Osteoblast (primary cell): ENCODE data around the gene ELK3. TPM values are rescaled to one million over a fixed set of nuclear protein-coding genes. Genes with fewer than 3 reads are reported as not detected.

ENCODE experiments used
- DNase-seq: peaks from one replicate; pipeline ENCODE4 v3.0.0; 2011; ENCODE audit warnings: low spot score, mixed read lengths; ENCODE audit not compliant: insufficient read length; ENCODE audit errors: missing footprints
- H2AFZ ChIP-seq: 2 replicates; pipeline ENCODE4 v1.6.0; 2011; ENCODE audit warnings: mild to moderate bottlenecking, low read length
- H3K27ac ChIP-seq: 2 replicates; pipeline ENCODE4 v1.5.1; 2011; ENCODE audit warnings: mild to moderate bottlenecking, low read depth, low read length, moderate library complexity
- H3K27me3 ChIP-seq: 2 replicates; pipeline ENCODE4 v1.6.0; 2012; ENCODE audit warnings: mild to moderate bottlenecking, control low read depth, inconsistent platforms, low read length, moderate library complexity; ENCODE audit not compliant: insufficient read depth
- H3K36me3 ChIP-seq: 2 replicates; pipeline ENCODE4 v1.5.1; 2011; ENCODE audit warnings: mild to moderate bottlenecking, low read length, control low read depth, moderate library complexity; ENCODE audit not compliant: insufficient read depth
- H3K4me1 ChIP-seq: 2 replicates; pipeline ENCODE4 v1.5.1; 2011; ENCODE audit warnings: mild to moderate bottlenecking, low read length, control low read depth, moderate library complexity; ENCODE audit not compliant: insufficient read depth
- H3K4me2 ChIP-seq: 2 replicates; pipeline ENCODE4 v1.6.0; 2011; ENCODE audit warnings: mild to moderate bottlenecking, low read length; ENCODE audit not compliant: insufficient read depth
- H3K4me3 ChIP-seq: fragments of 200-600 bp; sonication (generic); 3 replicates; pipeline ENCODE4 v1.5.1; 2012; ENCODE audit warnings: mild to moderate bottlenecking, low read length, inconsistent platforms; ENCODE audit not compliant: insufficient read depth
- H3K79me2 ChIP-seq: 2 replicates; pipeline ENCODE4 v1.6.0; 2012; ENCODE audit warnings: mild to moderate bottlenecking, low read length, control low read depth, inconsistent platforms; ENCODE audit not compliant: insufficient read depth
- H3K9me3 ChIP-seq: 2 replicates; pipeline ENCODE4 v1.5.1; 2011; ENCODE audit warnings: low read depth, low read length, control low read depth
- H4K20me1 ChIP-seq: 2 replicates; pipeline ENCODE4 v1.6.0; 2012; ENCODE audit warnings: mild to moderate bottlenecking, low read length, control low read depth; ENCODE audit not compliant: insufficient read depth
- CTCF ChIP-seq: IDR thresholded peaks from 2 replicates; pipeline ENCODE4 v1.5.1; 2011; ENCODE audit warnings: mild to moderate bottlenecking, low read depth, low read length, moderate library complexity; ENCODE audit errors: extremely low read depth
- total RNA-seq: library from RNA; depleted of rRNA; stranded (reverse); fragments of >200 nt; gene quantifications from 2 replicates; pipeline ENCODE4 v1.2.3, GENCODE V29; 2012

ELK3 gene
- total RNA-seq, 1 donor, result 27.5 TPM

- Histone ChIP-seq H3K9me3 (no peaks in the 10 kb centered on the region), H3K4me1 (peaks cover 36% of the 10 kb centered on the region), H3K27ac (peak overlapping the region; percentile 58), H3K36me3 (peaks cover 9% of the 10 kb centered on the region), H3K4me3 (no peak overlapping the region), H3K27me3 (no peaks in the 10 kb centered on the region), H3K4me2 (peak overlapping the region; percentile 29), H4K20me1 (peaks cover 13% of the 10 kb centered on the region), H2AFZ (no peak overlapping the region), H3K79me2 (peaks cover 95% of the 10 kb centered on the region)
- DNase-seq, result no peak
- TF ChIP-seq CTCF, result no peak
Observed at GRCh38 chr12:96212456-96213375, 18.5 kb downstream of the ELK3 start.

- H3K9me3 ChIP-seq, result no peaks in the 10 kb centered on the region
- H3K27ac ChIP-seq, result peak overlapping the region; percentile 58
- no peaks in the 10 kb centered on the region for H3K27me3 ChIP-seq
- no peak overlapping the region for H2AFZ ChIP-seq
- no peak for DNase-seq
- H3K4me2 ChIP-seq, result no peak overlapping the region
- TF ChIP-seq CTCF, result no peak
- peaks cover 94% of the 10 kb centered on the region for H3K79me2 ChIP-seq
- peaks cover 9% of the 10 kb centered on the region for H3K36me3 ChIP-seq
- peaks cover 8% of the 10 kb centered on the region for H4K20me1 ChIP-seq
- H3K4me1 ChIP-seq, result peaks cover 24% of the 10 kb centered on the region
- H3K4me3 ChIP-seq, result no peak overlapping the region
Observed at GRCh38 chr12:96213869-96214268, 19.7 kb downstream of the ELK3 start.

DNA sequence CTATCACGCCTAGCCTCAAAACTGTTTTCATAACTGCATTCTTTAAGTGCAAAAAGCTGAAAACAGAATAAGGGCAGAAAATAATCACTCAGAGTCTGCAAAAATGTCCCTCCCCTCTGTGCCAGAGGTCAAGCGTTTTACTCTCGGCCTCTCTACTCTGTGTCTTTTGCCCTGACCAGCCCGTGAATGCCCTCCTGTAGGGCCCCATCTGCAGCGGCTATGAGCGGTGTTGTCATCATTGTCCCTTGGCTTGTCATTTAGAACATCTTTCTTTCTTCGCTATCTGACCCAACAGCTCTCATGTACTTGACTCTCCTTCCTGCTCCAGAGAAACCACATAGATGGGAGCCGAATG, 21.7 kb downstream of the ELK3 start:
- DNase-seq, result no peak
- Histone ChIP-seq H3K4me3 (no peak overlapping the region), H3K27me3 (no peaks in the 10 kb centered on the region), H3K9me3 (no peaks in the 10 kb centered on the region), H3K27ac (no peak overlapping the region), H3K4me1 (peaks cover 36% of the 10 kb centered on the region), H2AFZ (no peak overlapping the region), H3K36me3 (peaks cover 9% of the 10 kb centered on the region), H4K20me1 (peaks cover 6% of the 10 kb centered on the region), H3K4me2 (no peak overlapping the region), H3K79me2 (peaks cover 84% of the 10 kb centered on the region)
- TF ChIP-seq CTCF, result no peak

GRCh38 chr12:96218989-96219678, 25.0 kb downstream of the ELK3 start:
- Histone ChIP-seq H3K27ac (peak overlapping the region; percentile 99), H4K20me1 (peaks cover 3% of the 10 kb centered on the region), H3K4me1 (peaks cover 28% of the 10 kb centered on the region), H3K4me2 (peak overlapping the region; percentile 76), H2AFZ (peak overlapping the region; percentile 24), H3K36me3 (peaks cover 16% of the 10 kb centered on the region), H3K27me3 (no peaks in the 10 kb centered on the region), H3K4me3 (peak overlapping the region; percentile 20), H3K9me3 (no peaks in the 10 kb centered on the region), H3K79me2 (peaks cover 84% of the 10 kb centered on the region)
- no peak for DNase-seq
- no peak for TF ChIP-seq CTCF
